Adrenal gland (tissue), 12 donors: ENCODE results near the gene AGPAT2. TPM values are rescaled to one million over a fixed set of nuclear protein-coding genes. Genes with fewer than 3 reads are reported as not detected.

Experiments
- DNase-seq, 7 donors: peaks; one replicate each; pipeline ENCODE4 v3.0.0-alpha.2; 2019 to 2020
- H3K27ac ChIP-seq, 5 donors: fragments of 200-600 bp; sonication (generic) in 4 of 5; 1 replicate in 3 of 5; 2 replicates in 2 of 5; pipeline versions ENCODE4 v1.5.1 to v1.8.0; 2016 to 2020; ENCODE audit warnings: mild to moderate bottlenecking in 1 of 5
- H3K27me3 ChIP-seq: fragments of 200-600 bp; 2 replicates; pipeline ENCODE4 v1.8.0; 2021
- H3K36me3 ChIP-seq, 2 donors: fragments of 200-600 bp; replicated peaks in 1 of 2; 1 replicate in 1 of 2; 2 replicates in 1 of 2; pipeline versions ENCODE4 v1.5.1 to v1.8.0; 2018 to 2022
- H3K4me1 ChIP-seq, 2 donors: fragments of 200-600 bp; replicated peaks in 1 of 2; 1 replicate in 1 of 2; 2 replicates in 1 of 2; pipeline versions ENCODE4 v1.5.1 to v1.8.0; 2018 to 2021
- H3K4me3 ChIP-seq, 4 donors: fragments of 200-600 bp; sonication (generic) in 3 of 4; one replicate each; pipeline ENCODE4 v1.5.1; 2016 to 2018
- H3K9me3 ChIP-seq, 3 donors: fragments of 200-600 bp; sonication (generic) in 1 of 3; replicated peaks in 1 of 3; 1 replicate in 2 of 3; 2 replicates in 1 of 3; pipeline versions ENCODE4 v1.5.1 to v1.8.0; 2016 to 2021
- CTCF ChIP-seq, 6 experiments: fragments of 450-650 bp in 4 of 6; fragments of 200-600 bp in 2 of 6; sonication (generic) in 1 of 6; IDR thresholded peaks; 1 replicate in 5 of 6; 2 replicates in 1 of 6; pipeline versions ENCODE4 v1.5.1 to v1.8.0; 2016 to 2021; ENCODE audit warnings: antibody characterized with exemption in 6 of 6, mild to moderate bottlenecking in 2 of 6, moderate library complexity in 1 of 6
- POLR2A ChIP-seq, 2 donors: fragments of 450-650 bp; IDR thresholded peaks; one replicate each; pipeline ENCODE4 v1.6.1; 2017; ENCODE audit warnings: antibody characterized with exemption in 2 of 2, mild to moderate bottlenecking in 2 of 2, moderate library complexity in 1 of 2
- WGBS, 4 donors: extraction: QIAGEN DNeasy Blood & Tissue Kit in 2 of 4; methylation state at CpG; one replicate each; pipeline versions ENCODE4 v1.1.5 to v1.1.7; 2013 to 2017; 5-methylcytosine and 5-hydroxymethylcytosine counted together
- intact Hi-C, 2 donors: fragments of 100-400 bp; cut with DNase I; formaldehyde crosslinking; loops; one replicate each; pipeline versions ENCODE4 v1.14.1 to v1.15.0; 2022 to 2023
- polyA plus RNA-seq, 3 donors: library from polyadenylated mRNA; stranded (reverse); fragments of 200-250 nt in 2 of 3; fragments of 350-450 nt in 1 of 3; fragmentation: Illumina TruSeq in 1 of 3; extraction: RNeasy Lipid Tissue Mini Kit (QIAGEN cat#74804) in 1 of 3; gene quantifications; one replicate each; pipeline ENCODE4 v1.2.3, GENCODE V29; 2013 to 2014
- total RNA-seq, 9 donors: library from RNA; depleted of rRNA in 4 of 9; stranded (reverse); fragments of >200 nt in 4 of 9; fragments of 120-200 nt in 1 of 9; fragmentation: NEBNext Ultra II Directional in 1 of 9; extraction: Animal tissue kit (Norgen Biotek cat#: 25700) in 1 of 9; gene quantifications; one replicate each; pipeline versions ENCODE4 v1.1.0 to v1.2.4, GENCODE V29; 2013 to 2023
- donor health status: healthy with polysubstance abuse.
- donor health status: Bipolar disorder and iron deficiency.
- donor health status: DM: yes; HTN: yes; CAD: no.
- donor health status: DM: no; HTN: no; CAD: no.
- donor health status: DM: no; HTN: no; CAD: no.
- donor health status: DM: yes; HTN: yes; CAD: no.

Gene AGPAT2
- total and polyA plus RNA-seq, 12 donors: 6.4 to 274 (median 48.0) TPM

- intact Hi-C loops: no loop called here
- H3K27me3 ChIP-seq: peaks cover 31% of the 10 kb centered on the region
- H3K27ac ChIP-seq: peak overlapping the region in 2 of 5 donors; percentile 38 to 89
- no peaks in the 10 kb centered on the region for H3K36me3 ChIP-seq
- TF ChIP-seq POLR2A (IDR thresholded peaks at IDR 0.05) (no peak), CTCF (IDR thresholded peaks at IDR 0.05) (no peak)
- no peaks in the 10 kb centered on the region for H3K9me3 ChIP-seq
- H3K4me3 ChIP-seq: peak overlapping the region in 1 of 4 donors; percentile 26
- peaks cover 0 to 6% of the 10 kb centered on the region in 2 donors for H3K4me1 ChIP-seq
- DNase-seq: peak in 1 of 7 donors; percentile 6
- WGBS, 4 donors: 55 to 80% (median 69%) methylated on average over 16 to 31 of the region's 31 CpGs
Observed at GRCh38 chr9:136657974-136658848, 29.0 kb downstream of the AGPAT2 start.

GRCh38 chr9:136656795-136657611, 30.3 kb downstream of the AGPAT2 start:
- DNase-seq: peak in 1 of 7 donors; percentile 11
- Histone ChIP-seq H3K9me3 (no peaks in the 10 kb centered on the region), H3K27me3 (peaks cover 27% of the 10 kb centered on the region), H3K4me3 (no peak overlapping the region), H3K36me3 (no peaks in the 10 kb centered on the region), H3K27ac (peak overlapping the region in 4 of 5 donors; percentile 16 to 89 (median 46)), H3K4me1 (peaks cover 0 to 6% of the 10 kb centered on the region in 2 donors)
- intact Hi-C loops: no loop called here
- WGBS, 4 donors: 46 to 67% (median 50%) methylated on average over 11 to 37 of the region's 37 CpGs
- TF ChIP-seq POLR2A (IDR thresholded peaks at IDR 0.05) (peak in 1 of 2 donors; percentile 10), CTCF (IDR thresholded peaks at IDR 0.05) (no peak)

GRCh38 chr9:136656183-136656738, 31.0 kb downstream of the AGPAT2 start:
- WGBS, 4 donors: 0 to 50% (median 40%) methylated on average over 1 to 11 of the region's 11 CpGs
- H3K27me3 ChIP-seq: peaks cover 27% of the 10 kb centered on the region

More at GRCh38 chr9:136656183-136656738, 31.0 kb downstream of the AGPAT2 start:
- Histone ChIP-seq H3K27ac (peak overlapping the region in 4 of 5 donors; percentile 16 to 89 (median 46)), H3K4me3 (no peak overlapping the region), H3K36me3 (no peaks in the 10 kb centered on the region), H3K9me3 (no peaks in the 10 kb centered on the region), H3K4me1 (peaks cover 0 to 6% of the 10 kb centered on the region in 2 donors)
- intact Hi-C loops: no loop called here
- peak in 1 of 7 donors; percentile 9 for DNase-seq
- TF ChIP-seq POLR2A (IDR thresholded peaks at IDR 0.05): no peak
- TF ChIP-seq CTCF (IDR thresholded peaks at IDR 0.05): no peak
